Endothelial cell of umbilical vein (primary cell): ENCODE results near the gene CDK5. TPM values are rescaled to one million over a fixed set of nuclear protein-coding genes. Genes with fewer than 3 reads are reported as not detected.
"Not testable (repeated sequence)": the region's sequence is repeated elsewhere in the genome, so short reads cannot be mapped to it uniquely, and the experiment has no call there.

Experiments used
- BruUV-seq: library from RNA; stranded (reverse); fragments of 400-500 nt; replicated peaks from 2 replicates; lab custom pipeline; 2021; lab: Mats Ljungman, UMichigan
- CTCF ChIA-PET: fragments of 300-600, 350-600 bp; sonication (Branson Sonifier 250); formaldehyde crosslinking; loops from one replicate; lab custom pipeline; 2021; ENCODE audit warnings: antibody characterized with exemption, inconsistent platforms; lab: Charles Lee
- POLR2A ChIA-PET: fragments of 300-600, 350-600 bp; sonication (Branson Sonifier 250); formaldehyde crosslinking; loops from one replicate; lab custom pipeline; 2021; ENCODE audit warnings: antibody characterized with exemption, inconsistent platforms; lab: Charles Lee
- DNase-seq: peaks from one replicate; pipeline ENCODE4 v3.0.0-alpha.2; 2011; ENCODE audit warnings: low read depth, low spot score
- FAIRE-seq: peaks from 2 replicates; lab custom pipeline; 2011; peaks lifted over from hg19 to GRCh38; lab: Jason Lieb, UNC
- H2AFZ ChIP-seq: 2 replicates; pipeline ENCODE4 v1.6.0; 2012; ENCODE audit warnings: low read depth, low read length, control low read depth, inconsistent platforms
- H3K27ac ChIP-seq: 2 replicates; pipeline ENCODE4 v1.5.1; 2011; ENCODE audit warnings: low read depth, mild to moderate bottlenecking, control low read depth, low read length, moderate library complexity; ENCODE audit not compliant: insufficient read depth
- H3K27me3 ChIP-seq, 2 experiments: 2 replicates each; pipeline versions ENCODE4 v1.6.0 to v1.6.1; 2011; ENCODE audit warnings: low read length in 2 of 2, mixed read lengths in 1 of 2; ENCODE audit not compliant: control insufficient read depth in 2 of 2, insufficient read depth in 2 of 2
- H3K36me3 ChIP-seq, 2 experiments: 2 replicates in 1 of 2; 3 replicates in 1 of 2; pipeline ENCODE4 v1.5.1; 2011; ENCODE audit warnings: low read length in 2 of 2, mild to moderate bottlenecking in 1 of 2, moderate library complexity in 1 of 2; ENCODE audit not compliant: control insufficient read depth in 2 of 2, insufficient read depth in 2 of 2; ENCODE audit errors: extremely low read depth in 1 of 2
- H3K4me1 ChIP-seq: 3 replicates; pipeline ENCODE4 v1.5.1; 2011; ENCODE audit warnings: mild to moderate bottlenecking, low read length; ENCODE audit not compliant: control insufficient read depth, insufficient read depth; ENCODE audit errors: extremely low read depth
- H3K4me2 ChIP-seq: 2 replicates; pipeline ENCODE4 v1.6.1; 2011; ENCODE audit warnings: low read length, control low read depth, mixed read lengths; ENCODE audit not compliant: insufficient read depth
- H3K4me3 ChIP-seq, 3 experiments: fragments of 200-600 bp in 1 of 3; sonication (generic), shearing (Covaris generic) in 1 of 3; replicated peaks in 1 of 3; 2 replicates each; pipeline ENCODE4 v1.5.1; 2011 to 2016; ENCODE audit warnings: control low read depth in 3 of 3, low read length in 3 of 3, mild to moderate bottlenecking in 2 of 3, inconsistent platforms in 1 of 3, low read depth in 1 of 3, moderate library complexity in 1 of 3; ENCODE audit not compliant: insufficient read depth in 1 of 3
- H3K79me2 ChIP-seq: 2 replicates; pipeline ENCODE4 v1.6.0; 2012; ENCODE audit warnings: low read length, inconsistent platforms; ENCODE audit not compliant: control insufficient read depth, insufficient read depth
- H3K9ac ChIP-seq: replicated peaks from 2 replicates; pipeline ENCODE3; 2011; ENCODE audit warnings: low read length, control low read depth; ENCODE audit not compliant: insufficient read depth; ENCODE audit errors: extremely low read depth
- H3K9me1 ChIP-seq: replicated peaks from 3 replicates; pipeline ENCODE4 v1.6.0; 2011; ENCODE audit warnings: mild to moderate bottlenecking, low read length; ENCODE audit not compliant: control insufficient read depth, insufficient read depth; ENCODE audit errors: extremely low read depth
- H3K9me3 ChIP-seq: replicated peaks from 2 replicates; pipeline ENCODE4 v1.5.1; 2012; ENCODE audit warnings: low read length, inconsistent platforms; ENCODE audit not compliant: control insufficient read depth, insufficient read depth
- H4K20me1 ChIP-seq: replicated peaks from 2 replicates; pipeline ENCODE3; 2011; ENCODE audit warnings: mild to moderate bottlenecking, low read length; ENCODE audit not compliant: control insufficient read depth, insufficient read depth; ENCODE audit errors: extremely low read depth
- EZH2 ChIP-seq: IDR thresholded peaks from 2 replicates; pipeline ENCODE4 v1.6.1; 2012; ENCODE audit warnings: borderline replicate concordance, low read depth, mild to moderate bottlenecking, moderate library complexity, low read length, inconsistent platforms; ENCODE audit not compliant: severe bottlenecking
- FOS ChIP-seq: IDR thresholded peaks from 2 replicates; pipeline ENCODE4 v1.6.1; 2011; ENCODE audit warnings: mild to moderate bottlenecking, low read length, moderate library complexity, borderline replicate concordance; ENCODE audit not compliant: insufficient read depth
- GATA2 ChIP-seq: IDR thresholded peaks from 2 replicates; pipeline ENCODE4 v1.7.0; 2011; ENCODE audit warnings: low read depth, mild to moderate bottlenecking, moderate library complexity, mixed read lengths, low read length; ENCODE audit not compliant: insufficient read length, insufficient read depth
- JUN ChIP-seq: IDR thresholded peaks from 2 replicates; pipeline ENCODE4 v1.6.1; 2011; ENCODE audit warnings: borderline replicate concordance, low read depth; ENCODE audit not compliant: insufficient read length, insufficient read depth
- MAX ChIP-seq: IDR thresholded peaks from 2 replicates; pipeline ENCODE4 v1.6.1; 2011; ENCODE audit not compliant: insufficient read depth, insufficient read length
- MYC ChIP-seq: IDR thresholded peaks from one replicate; pipeline ENCODE4 v1.6.1; 2011; ENCODE audit warnings: mild to moderate bottlenecking, low read depth, low read length
- POLR2A ChIP-seq: IDR thresholded peaks from 2 replicates; pipeline ENCODE4 v1.6.1; 2012; ENCODE audit warnings: low read depth, mild to moderate bottlenecking, control low read depth, low read length
- POLR2AphosphoS5 ChIP-seq: IDR thresholded peaks from 2 replicates; pipeline ENCODE4 v1.6.1; 2012; ENCODE audit warnings: low read depth, mild to moderate bottlenecking, control low read depth, low read length, moderate library complexity; ENCODE audit not compliant: insufficient read depth
- dilution Hi-C: fragments of 300-500 bp; cut with MboI; formaldehyde crosslinking; loops from one replicate; pipeline ENCODE4 v1.15.0; 2019; ENCODE audit warnings: low sequenced_read_pairs; ENCODE audit not compliant: extremely low pct_ligation_motif_present
- intact Hi-C: fragments of 100-400 bp; cut with micrococcal nuclease; formaldehyde crosslinking; loops from one replicate; pipeline ENCODE4 v1.10.0; 2022
- polyA plus RNA-seq, 4 experiments: library from polyadenylated mRNA; depleted of rRNA in 3 of 4; stranded (reverse) in 3 of 4; unstranded in 1 of 4; fragments of >200 nt; gene quantifications; 2 replicates each; pipeline versions ENCODE4 v1.2.1 to v1.2.3, GENCODE V29; 2011 to 2012; ENCODE audit warnings: missing spikeins in 1 of 4
- total RNA-seq: library from RNA; stranded (reverse); gene quantifications from 2 replicates; pipeline ENCODE4 v1.2.3, GENCODE V29; 2021
- TF ChIP-seq, protein P1 (sequence below), 2 donors: IDR thresholded peaks; 1 replicate in 1 of 2; 2 replicates in 1 of 2; pipeline ENCODE4 v1.5.1; 2011; ENCODE audit warnings: low read length in 2 of 2, mild to moderate bottlenecking in 2 of 2, moderate library complexity in 2 of 2, control low read depth in 1 of 2, inconsistent platforms in 1 of 2, low read depth in 1 of 2; ENCODE audit not compliant: insufficient read depth in 1 of 2; ENCODE audit errors: extremely low read depth in 1 of 2

The CDK5 gene
- total and polyA plus RNA-seq, 2 donors (not counting 3 experiments of a cell fraction or from before 2014, with no cell fraction given), result 16.5 to 38.3 TPM

DNA sequence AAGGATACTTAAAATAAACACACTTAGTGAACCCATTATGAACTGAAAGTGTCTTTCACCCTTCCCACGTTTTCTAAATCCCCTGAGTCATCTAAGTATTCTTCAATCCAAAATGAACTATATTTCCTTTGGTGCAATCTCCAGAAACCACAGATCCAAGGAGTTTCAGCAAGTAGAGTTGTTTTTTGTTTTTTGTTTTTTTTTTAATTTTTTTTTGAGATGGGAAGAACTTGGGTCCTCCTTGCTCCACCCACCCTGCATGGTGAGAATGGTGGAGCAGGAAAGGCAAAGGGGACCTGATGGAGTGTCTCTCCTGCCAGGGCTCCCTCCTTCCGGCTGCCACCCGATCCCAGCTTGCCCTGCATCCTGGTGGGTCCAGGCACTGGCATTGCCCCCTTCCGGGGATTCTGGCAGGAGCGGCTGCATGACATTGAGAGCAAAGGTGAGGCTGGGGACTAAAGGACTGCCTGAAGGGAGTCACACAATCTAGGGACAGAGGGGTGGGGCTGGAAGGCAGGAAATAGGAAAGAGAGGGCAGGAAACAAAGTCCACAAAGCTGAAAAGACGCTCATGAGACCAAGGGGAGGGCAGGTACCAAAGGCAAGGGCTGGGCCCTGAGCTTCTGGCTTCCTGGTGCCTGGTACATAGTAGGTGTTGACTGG is 45.5 kb downstream of the CDK5 start:
- CTCF ChIA-PET, result interaction anchor here (0.6 to 9.4 kb wide), 9 partner anchors 8 to 135 kb away, joined by 3 to 107 read pairs (median 18); partner anchors contain the start of genes ATG9B and NOS3
- FAIRE-seq, result peak; percentile 40
- POLR2A ChIA-PET, result no interaction called here

GRCh38 chr7:151011616-151012015 is 46.1 kb downstream of the CDK5 start:
- BruUV-seq, H3K9me1 ChIP-seq, H3K9me3 ChIP-seq, H4K20me1 ChIP-seq, DNase-seq, H3K9ac ChIP-seq, H3K79me2 ChIP-seq, H3K27ac ChIP-seq, H2AFZ ChIP-seq, H3K4me2 ChIP-seq, H3K27me3 ChIP-seq, POLR2A ChIA-PET, FAIRE-seq, dilution Hi-C loops, H3K4me3 ChIP-seq: not testable (repeated sequence)
- CTCF ChIA-PET, result interaction anchor here (0.6 to 9.4 kb wide), 11 partner anchors 9 to 726 kb away, joined by 3 to 107 read pairs (median 6); partner anchors contain the start of genes ATG9B and NOS3
- peaks cover 0 to 23% of the 10 kb centered on the region in 2 experiments for H3K36me3 ChIP-seq
- intact Hi-C loops, result loop anchor here (1.0 kb wide), 1 partner anchor 100 kb away; no protein-coding TSS in a partner anchor
- H3K4me1 ChIP-seq, result peaks cover 31% of the 10 kb centered on the region

More for the DNA sequence above, 45.5 kb downstream of the CDK5 start:
- Histone ChIP-seq H3K27me3 (no peaks in the 10 kb centered on the region), H3K4me3 (no peak overlapping the region), H3K36me3 (peaks cover 0 to 21% of the 10 kb centered on the region in 2 experiments), H3K4me1 (peaks cover 25% of the 10 kb centered on the region), H2AFZ (no peak overlapping the region), H3K9me3 (no peaks in the 10 kb centered on the region), H4K20me1 (no peaks in the 10 kb centered on the region), H3K27ac (no peak overlapping the region), H3K4me2 (no peak overlapping the region), H3K9me1 (no peaks in the 10 kb centered on the region), H3K9ac (no peak overlapping the region), H3K79me2 (no peaks in the 10 kb centered on the region)
- TF ChIP-seq, protein P1, sequence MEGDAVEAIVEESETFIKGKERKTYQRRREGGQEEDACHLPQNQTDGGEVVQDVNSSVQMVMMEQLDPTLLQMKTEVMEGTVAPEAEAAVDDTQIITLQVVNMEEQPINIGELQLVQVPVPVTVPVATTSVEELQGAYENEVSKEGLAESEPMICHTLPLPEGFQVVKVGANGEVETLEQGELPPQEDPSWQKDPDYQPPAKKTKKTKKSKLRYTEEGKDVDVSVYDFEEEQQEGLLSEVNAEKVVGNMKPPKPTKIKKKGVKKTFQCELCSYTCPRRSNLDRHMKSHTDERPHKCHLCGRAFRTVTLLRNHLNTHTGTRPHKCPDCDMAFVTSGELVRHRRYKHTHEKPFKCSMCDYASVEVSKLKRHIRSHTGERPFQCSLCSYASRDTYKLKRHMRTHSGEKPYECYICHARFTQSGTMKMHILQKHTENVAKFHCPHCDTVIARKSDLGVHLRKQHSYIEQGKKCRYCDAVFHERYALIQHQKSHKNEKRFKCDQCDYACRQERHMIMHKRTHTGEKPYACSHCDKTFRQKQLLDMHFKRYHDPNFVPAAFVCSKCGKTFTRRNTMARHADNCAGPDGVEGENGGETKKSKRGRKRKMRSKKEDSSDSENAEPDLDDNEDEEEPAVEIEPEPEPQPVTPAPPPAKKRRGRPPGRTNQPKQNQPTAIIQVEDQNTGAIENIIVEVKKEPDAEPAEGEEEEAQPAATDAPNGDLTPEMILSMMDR (IDR thresholded peaks at IDR 0.05; ENCODE audit: extremely low read depth in 1 of 2, insufficient read depth in 1 of 2, low read depth in 1 of 2, low read length in 2 of 2), result no peak
- TF ChIP-seq JUN (no peak), POLR2AphosphoS5 (no peak), POLR2A (no peak), EZH2 (no peak), FOS (no peak), MYC (no peak), MAX (no peak), GATA2 (no peak)
- intact Hi-C loops (loop anchor here (1.0 kb wide), 1 partner anchor 99 kb away; no protein-coding TSS in a partner anchor), dilution Hi-C loops (no loop called here)
- no peak for DNase-seq
- no TSS peak for BruUV-seq
